Islet precursor cell (in vitro differentiated cells): ENCODE data around the gene SLC6A5.

ENCODE experiments used
- DNase-seq: peaks from one replicate; pipeline ENCODE4 v3.0.0-alpha.2; 2018

The SLC6A5 gene

GRCh38 chr11:20627026-20627425 lies 27.6 kb downstream of the SLC6A5 start:
- no peak for DNase-seq

- no peak for DNase-seq
Observed at GRCh38 chr11:20627701-20628100, 28.3 kb downstream of the SLC6A5 start.

GRCh38 chr11:20631519-20632168 lies 32.2 kb downstream of the SLC6A5 start:
- DNase-seq: no peak

GRCh38 chr11:20632169-20632532 lies 32.7 kb downstream of the SLC6A5 start:
- no peak for DNase-seq

- DNase-seq: no peak
Observed at GRCh38 chr11:20634044-20634443, 34.6 kb downstream of the SLC6A5 start.

GRCh38 chr11:20634781-20635180 lies 35.4 kb downstream of the SLC6A5 start:
- DNase-seq: no peak

- DNase-seq: no peak
Observed at GRCh38 chr11:20638074-20638473, 38.7 kb downstream of the SLC6A5 start.

GRCh38 chr11:20639688-20640087 lies 40.3 kb downstream of the SLC6A5 start:
- no peak for DNase-seq

GRCh38 chr11:20640401-20640800 lies 41.0 kb downstream of the SLC6A5 start:
- DNase-seq: no peak

GRCh38 chr11:20644360-20644759 lies 45.0 kb downstream of the SLC6A5 start:
- DNase-seq: no peak

GRCh38 chr11:20647976-20648565 lies 48.7 kb downstream of the SLC6A5 start:
- DNase-seq: peak; percentile 73

GRCh38 chr11:20652150-20652806 lies 52.9 kb downstream of the SLC6A5 start:
- no peak for DNase-seq

GRCh38 chr11:20654038-20654437 lies 54.6 kb downstream of the SLC6A5 start:
- no peak for DNase-seq

- DNase-seq: no peak
Observed at GRCh38 chr11:20656901-20657300, 57.5 kb downstream of the SLC6A5 start.

GRCh38 chr11:20658135-20658534 lies 58.7 kb downstream of the SLC6A5 start:
- no peak for DNase-seq

GRCh38 chr11:20661445-20661844 lies 62.0 kb downstream of the SLC6A5 start:
- no peak for DNase-seq

GRCh38 chr11:20661850-20662249 lies 62.4 kb downstream of the SLC6A5 start:
- no peak for DNase-seq

- no peak for DNase-seq
Observed at GRCh38 chr11:20668131-20668809, 68.9 kb downstream of the SLC6A5 start.

- peak; percentile 64 for DNase-seq
Observed at GRCh38 chr11:20668844-20669819, 69.7 kb downstream of the SLC6A5 start, which contains the start of gene NELL1. Gene NELL1, plus strand, starts transcription at chr11:20669586.

- DNase-seq: no peak
Observed at GRCh38 chr11:20669820-20670684, 70.6 kb downstream of the SLC6A5 start.

GRCh38 chr11:20670932-20671403 lies 71.6 kb downstream of the SLC6A5 start:
- DNase-seq: no peak
